ENCODE measurements around the gene FLT4. TPM values are rescaled to one million over a fixed set of nuclear protein-coding genes. Genes with fewer than 3 reads are reported as not detected.
"Not testable (repeated sequence)": the region's sequence is repeated elsewhere in the genome, so short reads cannot be mapped to it uniquely, and the experiment has no call there.

The FLT4 gene
- total RNA-seq, 2 donors from 2014 or later = 6.9 to 7.9 TPM

GRCh38 chr5:180675036-180675635 is 25.7 kb upstream of the FLT4 start:
- Histone ChIP-seq H3K36me3 (ENCODE audit: control insufficient read depth, insufficient read depth, low read length) (no peaks in the 10 kb centered on the region), H3K9me3 (ENCODE audit: control insufficient read depth, low read length) (peaks cover 2% of the 10 kb centered on the region), H3K27me3 (ENCODE audit: control insufficient read depth, insufficient read depth, low read length, poor library complexity, severe bottlenecking) (peaks cover 59% of the 10 kb centered on the region), H3K9ac (ENCODE audit: extremely low read depth, low read length, poor library complexity, severe bottlenecking) (no peak overlapping the region), H3K27ac (ENCODE audit: low read depth, low read length) (no peak overlapping the region), H3K4me1 (ENCODE audit: control insufficient read depth, insufficient read depth, low read length) (no peaks in the 10 kb centered on the region), H3K4me3 (ENCODE audit: low read length) (no peak overlapping the region)
- DNase-seq = no peak
- H3K36me3 Mint-ChIP-seq (ENCODE audit: low read depth) = no peaks in the 10 kb centered on the region
- H3K27ac Mint-ChIP-seq = no peak overlapping the region
- peaks cover 58% of the 10 kb centered on the region for H3K27me3 Mint-ChIP-seq (ENCODE audit: insufficient read depth)
- no peak for TF ChIP-seq CTCF (conservative IDR thresholded peaks at IDR 0.05)
- 74 to 76% methylated on average over 13 to 14 of the region's 14 CpGs for WGBS, 2 experiments (ENCODE audit: insufficient coverage in 1 of 2, insufficient read length in 1 of 2)
- peaks cover 8% of the 10 kb centered on the region for H3K9me3 Mint-ChIP-seq
- no peak overlapping the region for H3K4me3 Mint-ChIP-seq
- no peaks in the 10 kb centered on the region for H3K4me1 Mint-ChIP-seq

GRCh38 chr5:180674090-180674475 is 24.7 kb upstream of the FLT4 start:
- 2 to 6% methylated on average over 12 to 23 of the region's 23 CpGs for WGBS, 2 experiments (ENCODE audit: insufficient coverage in 1 of 2, insufficient read length in 1 of 2)
- H3K4me1 ChIP-seq (ENCODE audit: control insufficient read depth, insufficient read depth, low read length); H3K4me1 Mint-ChIP-seq; H3K9ac ChIP-seq (ENCODE audit: extremely low read depth, low read length, poor library complexity, severe bottlenecking); H3K36me3 ChIP-seq (ENCODE audit: control insufficient read depth, insufficient read depth, low read length); H3K36me3 Mint-ChIP-seq (ENCODE audit: low read depth); H3K27ac Mint-ChIP-seq; H3K9me3 ChIP-seq (ENCODE audit: control insufficient read depth, low read length); H3K9me3 Mint-ChIP-seq; H3K27ac ChIP-seq (ENCODE audit: low read depth, low read length): not testable (repeated sequence)
- H3K4me3 ChIP-seq (ENCODE audit: low read length) = peak overlapping the region; percentile 62
- peak overlapping the region; percentile 33 for H3K4me3 Mint-ChIP-seq
- peaks cover 58% of the 10 kb centered on the region for H3K27me3 Mint-ChIP-seq (ENCODE audit: insufficient read depth)
- peaks cover 59% of the 10 kb centered on the region for H3K27me3 ChIP-seq (ENCODE audit: control insufficient read depth, insufficient read depth, low read length, poor library complexity, severe bottlenecking)
- DNase-seq = peak; percentile 54

GRCh38 chr5:180673371-180674089 is 24.1 kb upstream of the FLT4 start:
- H3K4me3 ChIP-seq (ENCODE audit: low read length) = peak overlapping the region; percentile 62

GRCh38 chr5:180671958-180672524 is 22.6 kb upstream of the FLT4 start:
- not testable (repeated sequence) for H3K27ac ChIP-seq (ENCODE audit: low read depth, low read length); H3K4me3 ChIP-seq (ENCODE audit: low read length); H3K4me1 ChIP-seq (ENCODE audit: control insufficient read depth, insufficient read depth, low read length); H3K9me3 ChIP-seq (ENCODE audit: control insufficient read depth, low read length); H3K4me1 Mint-ChIP-seq; H3K27ac Mint-ChIP-seq; H3K9ac ChIP-seq (ENCODE audit: extremely low read depth, low read length, poor library complexity, severe bottlenecking); H3K9me3 Mint-ChIP-seq; H3K36me3 ChIP-seq (ENCODE audit: control insufficient read depth, insufficient read depth, low read length); H3K36me3 Mint-ChIP-seq (ENCODE audit: low read depth); H3K4me3 Mint-ChIP-seq
- peaks cover 59% of the 10 kb centered on the region for H3K27me3 ChIP-seq (ENCODE audit: control insufficient read depth, insufficient read depth, low read length, poor library complexity, severe bottlenecking)
- H3K27me3 Mint-ChIP-seq (ENCODE audit: insufficient read depth) = peaks cover 56% of the 10 kb centered on the region
- peak; percentile 25 for DNase-seq
- 88 to 93% methylated on average over 3 to 13 of the region's 13 CpGs for WGBS, 2 experiments (ENCODE audit: insufficient coverage in 1 of 2, insufficient read length in 1 of 2)

More at GRCh38 chr5:180673371-180674089, 24.1 kb upstream of the FLT4 start:
- Mint-ChIP-seq H3K4me1 (no peaks in the 10 kb centered on the region), H3K4me3 (peak overlapping the region; percentile 33), H3K9me3 (no peaks in the 10 kb centered on the region), H3K27me3 (ENCODE audit: insufficient read depth) (peaks cover 60% of the 10 kb centered on the region), H3K36me3 (ENCODE audit: low read depth) (no peaks in the 10 kb centered on the region), H3K27ac (no peak overlapping the region)
- WGBS, 2 experiments (ENCODE audit: insufficient coverage in 1 of 2, insufficient read length in 1 of 2) = 8 to 10% methylated on average over 36 to 64 of the region's 64 CpGs
- TF ChIP-seq CTCF (conservative IDR thresholded peaks at IDR 0.05) = peak; percentile 70
- no peaks in the 10 kb centered on the region for H3K9me3 ChIP-seq (ENCODE audit: control insufficient read depth, low read length)
- no peaks in the 10 kb centered on the region for H3K4me1 ChIP-seq (ENCODE audit: control insufficient read depth, insufficient read depth, low read length)
- no peak overlapping the region for H3K9ac ChIP-seq (ENCODE audit: extremely low read depth, low read length, poor library complexity, severe bottlenecking)
- no peaks in the 10 kb centered on the region for H3K36me3 ChIP-seq (ENCODE audit: control insufficient read depth, insufficient read depth, low read length)
- H3K27me3 ChIP-seq (ENCODE audit: control insufficient read depth, insufficient read depth, low read length, poor library complexity, severe bottlenecking) = peaks cover 59% of the 10 kb centered on the region
- peak; percentile 74 for DNase-seq
- no peak overlapping the region for H3K27ac ChIP-seq (ENCODE audit: low read depth, low read length)
